ENCODE measurements around the gene NTRK2. TPM values are rescaled to one million over a fixed set of nuclear protein-coding genes. Genes with fewer than 3 reads are reported as not detected.

NTRK2 gene
- total and polyA plus RNA-seq, 2 donors, result 2.7 to 5.0 TPM

- DNase-seq (ENCODE audit: low read depth in 6 of 9, low spot score in 9 of 9), result no peak
- Histone ChIP-seq H3K4me3 (ENCODE audit: low read length in 2 of 2) (no peak overlapping the region), H3K4me1 (ENCODE audit: control insufficient read depth in 2 of 2, insufficient read depth in 2 of 2, low read length in 2 of 2) (no peaks in the 10 kb centered on the region), H3K9me3 (ENCODE audit: control insufficient read depth in 2 of 2, insufficient read depth in 1 of 2, low read length in 1 of 2) (no peaks in the 10 kb centered on the region), H3K27me3 (ENCODE audit: control insufficient read depth in 2 of 2, insufficient read depth in 1 of 2, low read length in 1 of 2) (no peaks in the 10 kb centered on the region), H3K27ac (ENCODE audit: low read depth in 1 of 2, low read length in 1 of 2) (no peak overlapping the region), H3K36me3 (ENCODE audit: control insufficient read depth in 2 of 2, insufficient read depth in 2 of 2, low read length in 1 of 2) (no peaks in the 10 kb centered on the region)
- 79% methylated on average over 1 of the region's 1 CpG for WGBS
These were observed 67.0 kb downstream of the NTRK2 start for GRCh38 chr9:84736536-84736935.

- Histone ChIP-seq H3K36me3 (ENCODE audit: control insufficient read depth in 2 of 2, insufficient read depth in 2 of 2, low read length in 1 of 2) (no peaks in the 10 kb centered on the region), H3K27ac (ENCODE audit: low read depth in 1 of 2, low read length in 1 of 2) (no peak overlapping the region), H3K27me3 (ENCODE audit: control insufficient read depth in 2 of 2, insufficient read depth in 1 of 2, low read length in 1 of 2) (no peaks in the 10 kb centered on the region), H3K9me3 (ENCODE audit: control insufficient read depth in 2 of 2, insufficient read depth in 1 of 2, low read length in 1 of 2) (no peaks in the 10 kb centered on the region), H3K4me3 (ENCODE audit: low read length in 2 of 2) (no peak overlapping the region), H3K4me1 (ENCODE audit: control insufficient read depth in 2 of 2, insufficient read depth in 2 of 2, low read length in 2 of 2) (no peaks in the 10 kb centered on the region)
- 85% methylated on average over 1 of the region's 1 CpG for WGBS
- DNase-seq (ENCODE audit: low read depth in 6 of 9, low spot score in 9 of 9), result no peak
These were observed 68.8 kb downstream of the NTRK2 start for GRCh38 chr9:84738353-84738752.

GRCh38 chr9:84742261-84742660, 72.7 kb downstream of the NTRK2 start:
- 96% methylated on average over 4 of the region's 4 CpGs for WGBS
- H3K27me3 ChIP-seq (ENCODE audit: control insufficient read depth in 2 of 2, insufficient read depth in 1 of 2, low read length in 1 of 2), result no peaks in the 10 kb centered on the region
- H3K4me3 ChIP-seq (ENCODE audit: low read length in 2 of 2), result no peak overlapping the region
- no peak for DNase-seq (ENCODE audit: low read depth in 6 of 9, low spot score in 9 of 9)
- no peaks in the 10 kb centered on the region for H3K36me3 ChIP-seq (ENCODE audit: control insufficient read depth in 2 of 2, insufficient read depth in 2 of 2, low read length in 1 of 2)
- H3K9me3 ChIP-seq (ENCODE audit: control insufficient read depth in 2 of 2, insufficient read depth in 1 of 2, low read length in 1 of 2), result no peaks in the 10 kb centered on the region
- H3K27ac ChIP-seq (ENCODE audit: low read depth in 1 of 2, low read length in 1 of 2), result no peak overlapping the region
- H3K4me1 ChIP-seq (ENCODE audit: control insufficient read depth in 2 of 2, insufficient read depth in 2 of 2, low read length in 2 of 2), result no peaks in the 10 kb centered on the region

- 97% methylated on average over 7 of the region's 7 CpGs for WGBS
- H3K36me3 ChIP-seq (ENCODE audit: control insufficient read depth in 2 of 2, insufficient read depth in 2 of 2, low read length in 1 of 2), result no peaks in the 10 kb centered on the region
These were observed 74.7 kb downstream of the NTRK2 start for GRCh38 chr9:84744195-84744594.

GRCh38 chr9:84744726-84745125, 75.2 kb downstream of the NTRK2 start:
- no peaks in the 10 kb centered on the region for H3K27me3 ChIP-seq (ENCODE audit: control insufficient read depth in 2 of 2, insufficient read depth in 1 of 2, low read length in 1 of 2)
- H3K4me1 ChIP-seq (ENCODE audit: control insufficient read depth in 2 of 2, insufficient read depth in 2 of 2, low read length in 2 of 2), result no peaks in the 10 kb centered on the region
- H3K4me3 ChIP-seq (ENCODE audit: low read length in 2 of 2), result no peak overlapping the region
- H3K27ac ChIP-seq (ENCODE audit: low read depth in 1 of 2, low read length in 1 of 2), result no peak overlapping the region
- H3K36me3 ChIP-seq (ENCODE audit: control insufficient read depth in 2 of 2, insufficient read depth in 2 of 2, low read length in 1 of 2), result no peaks in the 10 kb centered on the region
- no peak for DNase-seq (ENCODE audit: low read depth in 6 of 9, low spot score in 9 of 9)
- WGBS, result 96% methylated on average over 11 of the region's 11 CpGs
- H3K9me3 ChIP-seq (ENCODE audit: control insufficient read depth in 2 of 2, insufficient read depth in 1 of 2, low read length in 1 of 2), result no peaks in the 10 kb centered on the region

More at GRCh38 chr9:84744195-84744594, 74.7 kb downstream of the NTRK2 start:
- Histone ChIP-seq H3K4me1 (ENCODE audit: control insufficient read depth in 2 of 2, insufficient read depth in 2 of 2, low read length in 2 of 2) (no peaks in the 10 kb centered on the region), H3K27ac (ENCODE audit: low read depth in 1 of 2, low read length in 1 of 2) (no peak overlapping the region), H3K27me3 (ENCODE audit: control insufficient read depth in 2 of 2, insufficient read depth in 1 of 2, low read length in 1 of 2) (no peaks in the 10 kb centered on the region), H3K9me3 (ENCODE audit: control insufficient read depth in 2 of 2, insufficient read depth in 1 of 2, low read length in 1 of 2) (no peaks in the 10 kb centered on the region), H3K4me3 (ENCODE audit: low read length in 2 of 2) (no peak overlapping the region)
- DNase-seq (ENCODE audit: low read depth in 6 of 9, low spot score in 9 of 9), result no peak

- H3K27me3 ChIP-seq (ENCODE audit: control insufficient read depth in 2 of 2, insufficient read depth in 1 of 2, low read length in 1 of 2), result no peaks in the 10 kb centered on the region
- H3K4me3 ChIP-seq (ENCODE audit: low read length in 2 of 2), result no peak overlapping the region
- H3K9me3 ChIP-seq (ENCODE audit: control insufficient read depth in 2 of 2, insufficient read depth in 1 of 2, low read length in 1 of 2), result no peaks in the 10 kb centered on the region
- H3K36me3 ChIP-seq (ENCODE audit: control insufficient read depth in 2 of 2, insufficient read depth in 2 of 2, low read length in 1 of 2), result no peaks in the 10 kb centered on the region
- H3K4me1 ChIP-seq (ENCODE audit: control insufficient read depth in 2 of 2, insufficient read depth in 2 of 2, low read length in 2 of 2), result no peaks in the 10 kb centered on the region
- no peak overlapping the region for H3K27ac ChIP-seq (ENCODE audit: low read depth in 1 of 2, low read length in 1 of 2)
- DNase-seq (ENCODE audit: low read depth in 6 of 9, low spot score in 9 of 9), result no peak
- 81% methylated on average over 2 of the region's 2 CpGs for WGBS
These were observed 78.6 kb downstream of the NTRK2 start for GRCh38 chr9:84748112-84748511.

- H3K9me3 ChIP-seq (ENCODE audit: control insufficient read depth in 2 of 2, insufficient read depth in 1 of 2, low read length in 1 of 2), result no peaks in the 10 kb centered on the region
- DNase-seq (ENCODE audit: low read depth in 6 of 9, low spot score in 9 of 9), result no peak
- no peak overlapping the region for H3K4me3 ChIP-seq (ENCODE audit: low read length in 2 of 2)
- H3K27me3 ChIP-seq (ENCODE audit: control insufficient read depth in 2 of 2, insufficient read depth in 1 of 2, low read length in 1 of 2), result no peaks in the 10 kb centered on the region
- WGBS, result 81% methylated on average over 5 of the region's 5 CpGs
- no peak overlapping the region for H3K27ac ChIP-seq (ENCODE audit: low read depth in 1 of 2, low read length in 1 of 2)
- no peaks in the 10 kb centered on the region for H3K36me3 ChIP-seq (ENCODE audit: control insufficient read depth in 2 of 2, insufficient read depth in 2 of 2, low read length in 1 of 2)
- no peaks in the 10 kb centered on the region for H3K4me1 ChIP-seq (ENCODE audit: control insufficient read depth in 2 of 2, insufficient read depth in 2 of 2, low read length in 2 of 2)
These were observed 80.8 kb downstream of the NTRK2 start for GRCh38 chr9:84750152-84750865.

- H3K27ac ChIP-seq (ENCODE audit: low read depth in 1 of 2, low read length in 1 of 2), result no peak overlapping the region
- no peaks in the 10 kb centered on the region for H3K4me1 ChIP-seq (ENCODE audit: control insufficient read depth in 2 of 2, insufficient read depth in 2 of 2, low read length in 2 of 2)
- no peaks in the 10 kb centered on the region for H3K27me3 ChIP-seq (ENCODE audit: control insufficient read depth in 2 of 2, insufficient read depth in 1 of 2, low read length in 1 of 2)
- H3K4me3 ChIP-seq (ENCODE audit: low read length in 2 of 2), result no peak overlapping the region
- no peaks in the 10 kb centered on the region for H3K36me3 ChIP-seq (ENCODE audit: control insufficient read depth in 2 of 2, insufficient read depth in 2 of 2, low read length in 1 of 2)
- WGBS, result 92% methylated on average over 3 of the region's 3 CpGs
- DNase-seq (ENCODE audit: low read depth in 6 of 9, low spot score in 9 of 9), result no peak
- H3K9me3 ChIP-seq (ENCODE audit: control insufficient read depth in 2 of 2, insufficient read depth in 1 of 2, low read length in 1 of 2), result no peaks in the 10 kb centered on the region
These were observed 82.4 kb downstream of the NTRK2 start for GRCh38 chr9:84751921-84752320.

- no peak overlapping the region for H3K4me3 ChIP-seq (ENCODE audit: low read length in 2 of 2)
- H3K4me1 ChIP-seq (ENCODE audit: control insufficient read depth in 2 of 2, insufficient read depth in 2 of 2, low read length in 2 of 2), result no peaks in the 10 kb centered on the region
- WGBS, result 56% methylated on average over 3 of the region's 3 CpGs
- no peaks in the 10 kb centered on the region for H3K36me3 ChIP-seq (ENCODE audit: control insufficient read depth in 2 of 2, insufficient read depth in 2 of 2, low read length in 1 of 2)
- no peaks in the 10 kb centered on the region for H3K9me3 ChIP-seq (ENCODE audit: control insufficient read depth in 2 of 2, insufficient read depth in 1 of 2, low read length in 1 of 2)
- no peak overlapping the region for H3K27ac ChIP-seq (ENCODE audit: low read depth in 1 of 2, low read length in 1 of 2)
- H3K27me3 ChIP-seq (ENCODE audit: control insufficient read depth in 2 of 2, insufficient read depth in 1 of 2, low read length in 1 of 2), result no peaks in the 10 kb centered on the region
- DNase-seq (ENCODE audit: low read depth in 6 of 9, low spot score in 9 of 9), result no peak
These were observed 84.9 kb downstream of the NTRK2 start for GRCh38 chr9:84754461-84754860.
